ENCODE data around the gene GCSH. TPM values are rescaled to one million over a fixed set of nuclear protein-coding genes. Genes with fewer than 3 reads are reported as not detected.

Gene GCSH
- total and polyA plus RNA-seq, 2 of the 13 experiments (the other 11 are each of a cell fraction or from before 2014, with no cell fraction given) = 35.9 to 103 TPM

DNA sequence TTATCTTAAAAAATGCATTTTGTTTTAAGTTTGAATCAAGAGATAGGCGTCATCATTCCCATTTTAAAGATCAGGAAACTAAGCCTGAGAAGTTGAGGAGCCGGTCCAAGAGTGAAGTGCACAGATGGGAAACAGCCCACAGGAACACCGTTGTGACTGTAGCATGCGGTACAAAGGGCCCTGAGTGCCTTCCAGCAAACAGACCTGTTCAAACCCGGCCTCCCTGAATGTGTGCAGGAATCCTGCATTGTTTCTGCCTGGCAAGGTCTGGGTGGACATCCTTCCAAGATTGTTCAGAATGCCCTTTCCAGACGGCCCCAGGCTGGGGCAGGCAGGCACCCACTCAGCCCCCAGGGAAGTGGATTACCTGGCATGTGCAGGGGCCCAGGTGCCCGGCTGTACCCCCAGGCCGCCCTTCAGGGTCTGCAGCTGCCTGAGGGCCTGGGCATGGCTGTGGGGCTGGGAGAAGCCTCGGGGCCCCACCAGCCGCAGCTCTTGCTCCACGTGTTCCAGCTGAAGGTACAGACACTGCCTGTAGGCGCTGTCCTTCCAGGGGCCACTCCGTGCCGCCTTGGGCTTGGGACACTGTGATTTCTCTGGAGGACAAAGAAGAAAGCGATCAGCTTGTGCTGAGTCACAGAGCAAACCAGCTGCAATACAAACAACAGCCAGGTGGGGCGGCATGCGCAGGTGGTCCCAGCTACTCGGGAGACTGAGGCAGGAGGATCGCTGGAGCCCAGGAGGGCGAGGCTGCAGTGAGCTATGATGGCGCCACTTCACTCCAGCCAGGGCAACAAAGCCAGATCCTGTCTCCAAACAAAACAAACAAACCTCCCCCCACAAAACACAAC is 45.0 kb upstream of the GCSH start (continued):
- TF ChIP-seq SP1 (IDR thresholded peaks at IDR 0.05) (no peak), SP1 (CRISPR knock-in tag; IDR thresholded peaks at IDR 0.05) (peak; percentile 41), NFRKB (IDR thresholded peaks at IDR 0.05) (no peak), GFI1 (CRISPR knock-in tag; IDR thresholded peaks at IDR 0.05; ENCODE audit: borderline replicate concordance) (peak; percentile 74; the same call in 1 of the 2 replicates), SRSF1 (optimal IDR thresholded peaks at IDR 0.05; ENCODE audit: low read depth, low read length) (peak; percentile 67), ZNF138 (CRISPR knock-in tag; IDR thresholded peaks at IDR 0.05; ENCODE audit: low read depth) (no peak), CEBPG (CRISPR knock-in tag; IDR thresholded peaks at IDR 0.05) (peak; percentile 31; the same call in 1 of the 2 replicates), ADNP (CRISPR knock-in tag; IDR thresholded peaks at IDR 0.05) (peak; percentile 61), KAT8 (CRISPR knock-in tag; IDR thresholded peaks at IDR 0.05) (peak; percentile 69; the same call in 1 of the 2 replicates), NCOA2 (CRISPR knock-in tag; IDR thresholded peaks at IDR 0.05) (peak; percentile 53; the same call in 1 of the 2 replicates), POLR2AphosphoS5 (IDR thresholded peaks at IDR 0.05; ENCODE audit: low read depth, low read length) (0 out of 2 replicates have a peak, but pooled peaks have one; percentile 42), CHD2 (IDR thresholded peaks at IDR 0.05; ENCODE audit: low read depth, low read length) (no peak), ZIK1 (CRISPR knock-in tag; IDR thresholded peaks at IDR 0.05; ENCODE audit: borderline replicate concordance, low read depth) (peak; percentile 46; the same call in 1 of the 2 replicates), ZNF329 (CRISPR knock-in tag; IDR thresholded peaks at IDR 0.05; ENCODE audit: low read depth) (peak; percentile 73; the same call in 1 of the 2 replicates), ZNF333 (CRISPR knock-in tag; IDR thresholded peaks at IDR 0.05; ENCODE audit: borderline replicate concordance) (peak; percentile 75; the same call in 1 of the 2 replicates), ZFYVE20 (CRISPR knock-in tag; IDR thresholded peaks at IDR 0.05; ENCODE audit: borderline replicate concordance, low read depth) (no peak)
- TF ChIP-seq, protein P1, sequence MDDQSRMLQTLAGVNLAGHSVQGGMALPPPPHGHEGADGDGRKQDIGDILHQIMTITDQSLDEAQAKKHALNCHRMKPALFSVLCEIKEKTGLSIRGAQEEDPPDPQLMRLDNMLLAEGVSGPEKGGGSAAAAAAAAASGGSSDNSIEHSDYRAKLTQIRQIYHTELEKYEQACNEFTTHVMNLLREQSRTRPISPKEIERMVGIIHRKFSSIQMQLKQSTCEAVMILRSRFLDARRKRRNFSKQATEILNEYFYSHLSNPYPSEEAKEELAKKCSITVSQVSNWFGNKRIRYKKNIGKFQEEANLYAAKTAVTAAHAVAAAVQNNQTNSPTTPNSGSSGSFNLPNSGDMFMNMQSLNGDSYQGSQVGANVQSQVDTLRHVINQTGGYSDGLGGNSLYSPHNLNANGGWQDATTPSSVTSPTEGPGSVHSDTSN (CRISPR knock-in tag; IDR thresholded peaks at IDR 0.05; ENCODE audit: borderline replicate concordance) = no peak
- TF ChIP-seq, protein P2, sequence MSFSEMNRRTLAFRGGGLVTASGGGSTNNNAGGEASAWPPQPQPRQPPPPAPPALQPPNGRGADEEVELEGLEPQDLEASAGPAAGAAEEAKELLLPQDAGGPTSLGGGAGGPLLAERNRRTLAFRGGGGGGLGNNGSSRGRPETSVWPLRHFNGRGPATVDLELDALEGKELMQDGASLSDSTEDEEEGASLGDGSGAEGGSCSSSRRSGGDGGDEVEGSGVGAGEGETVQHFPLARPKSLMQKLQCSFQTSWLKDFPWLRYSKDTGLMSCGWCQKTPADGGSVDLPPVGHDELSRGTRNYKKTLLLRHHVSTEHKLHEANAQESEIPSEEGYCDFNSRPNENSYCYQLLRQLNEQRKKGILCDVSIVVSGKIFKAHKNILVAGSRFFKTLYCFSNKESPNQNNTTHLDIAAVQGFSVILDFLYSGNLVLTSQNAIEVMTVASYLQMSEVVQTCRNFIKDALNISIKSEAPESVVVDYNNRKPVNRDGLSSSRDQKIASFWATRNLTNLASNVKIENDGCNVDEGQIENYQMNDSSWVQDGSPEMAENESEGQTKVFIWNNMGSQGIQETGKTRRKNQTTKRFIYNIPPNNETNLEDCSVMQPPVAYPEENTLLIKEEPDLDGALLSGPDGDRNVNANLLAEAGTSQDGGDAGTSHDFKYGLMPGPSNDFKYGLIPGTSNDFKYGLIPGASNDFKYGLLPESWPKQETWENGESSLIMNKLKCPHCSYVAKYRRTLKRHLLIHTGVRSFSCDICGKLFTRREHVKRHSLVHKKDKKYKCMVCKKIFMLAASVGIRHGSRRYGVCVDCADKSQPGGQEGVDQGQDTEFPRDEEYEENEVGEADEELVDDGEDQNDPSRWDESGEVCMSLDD (CRISPR knock-in tag; IDR thresholded peaks at IDR 0.05; ENCODE audit: borderline replicate concordance) = no peak
- TF ChIP-seq, protein P3, sequence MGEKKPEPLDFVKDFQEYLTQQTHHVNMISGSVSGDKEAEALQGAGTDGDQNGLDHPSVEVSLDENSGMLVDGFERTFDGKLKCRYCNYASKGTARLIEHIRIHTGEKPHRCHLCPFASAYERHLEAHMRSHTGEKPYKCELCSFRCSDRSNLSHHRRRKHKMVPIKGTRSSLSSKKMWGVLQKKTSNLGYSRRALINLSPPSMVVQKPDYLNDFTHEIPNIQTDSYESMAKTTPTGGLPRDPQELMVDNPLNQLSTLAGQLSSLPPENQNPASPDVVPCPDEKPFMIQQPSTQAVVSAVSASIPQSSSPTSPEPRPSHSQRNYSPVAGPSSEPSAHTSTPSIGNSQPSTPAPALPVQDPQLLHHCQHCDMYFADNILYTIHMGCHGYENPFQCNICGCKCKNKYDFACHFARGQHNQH (CRISPR knock-in tag; IDR thresholded peaks at IDR 0.05) = no peak
